ENCODE results near the gene C2CD4A. TPM values are rescaled to one million over a fixed set of nuclear protein-coding genes. Genes with fewer than 3 reads are reported as not detected.

Gene C2CD4A
- total and polyA plus RNA-seq, 9 of the 15 experiments (the other 6 are each of a cell fraction or from before 2014, with no cell fraction given): not detected

GRCh38 chr15:62059816-62060112 lies 7.0 kb upstream of the C2CD4A start (continued):
- TF ChIP-seq ZBTB49 (CRISPR knock-in tag; IDR thresholded peaks at IDR 0.05; ENCODE audit: borderline replicate concordance): 0 out of 2 replicates have a peak, but pooled peaks have one; percentile 82
- no peak for TF ChIP-seq MAX (CRISPR knock-in tag; IDR thresholded peaks at IDR 0.05)
- TF ChIP-seq ZBTB1 (CRISPR knock-in tag; IDR thresholded peaks at IDR 0.05; ENCODE audit: borderline replicate concordance, low read depth): 0 out of 2 replicates have a peak, but pooled peaks have one; percentile 33
- no peak for TF ChIP-seq JUNB (CRISPR knock-in tag; conservative IDR thresholded peaks at IDR 0.05)
- no peak for TF ChIP-seq ADNP (tag; IDR thresholded peaks at IDR 0.05)
- peak; percentile 47; the same call in 1 of the 2 replicates for TF ChIP-seq NFRKB (IDR thresholded peaks at IDR 0.05; ENCODE audit: low read depth)
- TF ChIP-seq SIX5 (IDR thresholded peaks at IDR 0.05; ENCODE audit: borderline replicate concordance in 1 of 2, insufficient read depth in 1 of 2, low read depth in 1 of 2, low read length in 2 of 2): no peak
- TF ChIP-seq STAG1 (CRISPR knock-in tag; IDR thresholded peaks at IDR 0.05; ENCODE audit: borderline replicate concordance): no peak
- no peak for TF ChIP-seq ZNF408 (CRISPR knock-in tag; IDR thresholded peaks at IDR 0.05; ENCODE audit: low read depth)
- no peak for TF ChIP-seq ZBTB7A (IDR thresholded peaks at IDR 0.05; ENCODE audit: borderline replicate concordance, control insufficient read depth, low read depth, low read length)
- TF ChIP-seq ATF3 (IDR thresholded peaks at IDR 0.05): no peak
- no peak for TF ChIP-seq ATF3 (CRISPR knock-in tag; conservative IDR thresholded peaks at IDR 0.05)
- peak; percentile 90 for TF ChIP-seq ZNF175 (CRISPR knock-in tag; IDR thresholded peaks at IDR 0.05; ENCODE audit: low read depth)
- no peak for TF ChIP-seq ZKSCAN8 (CRISPR knock-in tag; IDR thresholded peaks at IDR 0.05)
- TF ChIP-seq CREBBP (IDR thresholded peaks at IDR 0.05; ENCODE audit: low read depth, low read length): no peak
- TF ChIP-seq SIN3A (IDR thresholded peaks at IDR 0.05; ENCODE audit: borderline replicate concordance in 2 of 2, control insufficient read depth in 1 of 2, low read depth in 2 of 2, low read length in 2 of 2): 0 out of 4 replicates have a peak, but pooled peaks of 1 of the 2 experiments have one; percentile 15
- TF ChIP-seq ZNF41 (CRISPR knock-in tag; conservative IDR thresholded peaks at IDR 0.05): no peak
- 0 out of 2 replicates have a peak, but pooled peaks have one; percentile 17 for TF ChIP-seq LCOR (CRISPR knock-in tag; IDR thresholded peaks at IDR 0.05)
- TF ChIP-seq MCM7 (IDR thresholded peaks at IDR 0.05): no peak
- TF ChIP-seq ZHX1 (conservative IDR thresholded peaks at IDR 0.05; ENCODE audit: low read length): no peak
- no peak for TF ChIP-seq ZNF197 (CRISPR knock-in tag; IDR thresholded peaks at IDR 0.05; ENCODE audit: low read depth)
- TF ChIP-seq SMARCE1 (IDR thresholded peaks at IDR 0.05): 0 out of 2 replicates have a peak, but pooled peaks have one; percentile 47
- no peak for TF ChIP-seq PHTF2 (CRISPR knock-in tag; IDR thresholded peaks at IDR 0.05)

Measured in K562 (cell line).